ENCODE measurements around the gene COQ10A. TPM values are rescaled to one million over a fixed set of nuclear protein-coding genes. Genes with fewer than 3 reads are reported as not detected.

The COQ10A gene
- total RNA-seq, 1 donor from 2014 or later = 8.3 TPM

DNA sequence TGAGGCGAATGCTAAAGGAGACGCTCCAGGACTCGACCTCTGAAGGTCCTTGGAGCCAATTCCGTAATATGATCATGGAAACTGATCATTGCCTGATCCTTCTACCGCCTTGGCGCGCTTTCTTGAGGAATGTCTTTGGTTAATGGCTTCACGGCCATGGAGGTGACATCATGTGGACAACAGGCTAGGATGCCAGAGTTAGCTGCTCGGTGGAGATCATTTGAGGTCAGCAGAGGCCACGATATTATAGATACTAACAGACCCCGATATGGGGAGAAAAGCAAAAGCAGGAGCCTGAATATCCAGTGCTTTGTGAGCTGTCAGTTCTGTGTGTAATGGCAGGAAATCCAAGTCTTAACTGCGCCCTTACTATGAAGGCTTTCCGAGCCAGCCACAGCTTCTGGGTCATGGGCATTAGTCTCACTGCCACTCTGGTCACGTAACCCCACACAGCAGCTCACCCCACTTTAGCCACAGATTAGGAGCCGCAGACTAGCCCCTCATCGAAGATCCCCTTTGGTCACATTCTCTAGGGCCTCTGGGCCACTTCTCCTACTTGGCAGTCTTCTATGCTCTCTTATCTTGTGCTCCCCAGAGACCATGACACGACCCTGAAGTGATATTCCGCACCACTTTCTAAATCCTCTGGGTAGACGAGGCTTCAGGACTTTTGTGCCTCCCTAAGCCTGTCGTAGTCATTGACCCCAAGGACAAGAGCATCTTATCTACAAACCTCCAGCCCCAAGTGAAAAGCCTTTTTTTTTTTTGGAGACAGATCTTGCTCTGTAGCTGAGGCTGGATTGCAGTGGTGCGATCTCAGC is 34.1 kb downstream of the COQ10A start:
- intact Hi-C loops (cut with DNase I) = no loop called here
- ATAC-seq = peak; percentile 41
- DNase-seq (ENCODE audit: low spot score) = no peak

GRCh38 chr12:56304276-56304675 is 37.5 kb downstream of the COQ10A start:
- DNase-seq (ENCODE audit: low spot score) (no peak), ATAC-seq (no peak)
- intact Hi-C loops (cut with DNase I) = no loop called here

DNA sequence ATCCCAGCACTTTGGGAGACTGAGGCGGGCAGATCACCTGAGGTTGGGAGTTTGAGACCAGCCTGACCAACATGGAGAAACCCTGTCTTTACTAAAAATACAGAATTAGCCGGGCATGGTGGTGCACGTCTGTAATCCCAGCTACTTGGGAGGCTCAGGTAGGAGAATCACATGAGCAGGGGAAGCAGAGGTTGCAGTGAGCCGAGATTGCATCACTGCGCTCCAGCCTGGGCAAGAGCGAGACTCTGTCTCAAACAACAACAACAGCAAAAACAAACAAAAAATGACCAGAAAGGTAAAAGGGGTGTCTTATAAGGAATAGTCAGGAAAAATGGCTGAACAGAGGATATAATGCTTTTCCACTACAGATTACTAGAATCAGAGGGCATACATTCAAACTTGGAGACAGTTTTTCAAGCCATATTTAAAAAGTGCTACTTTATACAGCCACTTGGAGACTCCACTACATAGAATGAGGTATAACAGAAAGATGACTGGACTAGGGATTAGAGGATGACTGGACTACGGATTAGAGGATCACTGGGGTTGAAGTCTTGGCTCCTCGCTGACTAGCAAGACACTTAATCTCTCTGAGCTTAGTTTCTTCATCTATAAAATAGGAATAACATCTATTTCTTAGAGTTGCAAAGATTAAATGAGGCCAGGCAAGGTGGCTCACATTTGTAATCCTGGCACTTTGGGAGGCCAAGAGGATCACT is 38.3 kb downstream of the COQ10A start:
- intact Hi-C loops (cut with DNase I) = no loop called here
- no peak for ATAC-seq

GRCh38 chr12:56307221-56307965 is 40.7 kb downstream of the COQ10A start:
- intact Hi-C loops (cut with DNase I) = no loop called here
- DNase-seq (ENCODE audit: low spot score) = no peak
- no peak for ATAC-seq

More for the DNA sequence above, 38.3 kb downstream of the COQ10A start:
- no peak for DNase-seq (ENCODE audit: low spot score)

- intact Hi-C loops (cut with DNase I) = no loop called here
- DNase-seq (ENCODE audit: low spot score) (no peak), ATAC-seq (no peak)
Measured at GRCh38 chr12:56308714-56309113, 42.0 kb downstream of the COQ10A start.

GRCh38 chr12:56311003-56311402 is 44.3 kb downstream of the COQ10A start:
- intact Hi-C loops (cut with DNase I) = no loop called here
- no peak for ATAC-seq

GRCh38 chr12:56315249-56315621 is 48.5 kb downstream of the COQ10A start:
- no peak for ATAC-seq
- DNase-seq (ENCODE audit: low spot score) = peak; percentile 62
- intact Hi-C loops (cut with DNase I) = no loop called here

More at GRCh38 chr12:56311003-56311402, 44.3 kb downstream of the COQ10A start:
- DNase-seq (ENCODE audit: low spot score) = no peak

DNA sequence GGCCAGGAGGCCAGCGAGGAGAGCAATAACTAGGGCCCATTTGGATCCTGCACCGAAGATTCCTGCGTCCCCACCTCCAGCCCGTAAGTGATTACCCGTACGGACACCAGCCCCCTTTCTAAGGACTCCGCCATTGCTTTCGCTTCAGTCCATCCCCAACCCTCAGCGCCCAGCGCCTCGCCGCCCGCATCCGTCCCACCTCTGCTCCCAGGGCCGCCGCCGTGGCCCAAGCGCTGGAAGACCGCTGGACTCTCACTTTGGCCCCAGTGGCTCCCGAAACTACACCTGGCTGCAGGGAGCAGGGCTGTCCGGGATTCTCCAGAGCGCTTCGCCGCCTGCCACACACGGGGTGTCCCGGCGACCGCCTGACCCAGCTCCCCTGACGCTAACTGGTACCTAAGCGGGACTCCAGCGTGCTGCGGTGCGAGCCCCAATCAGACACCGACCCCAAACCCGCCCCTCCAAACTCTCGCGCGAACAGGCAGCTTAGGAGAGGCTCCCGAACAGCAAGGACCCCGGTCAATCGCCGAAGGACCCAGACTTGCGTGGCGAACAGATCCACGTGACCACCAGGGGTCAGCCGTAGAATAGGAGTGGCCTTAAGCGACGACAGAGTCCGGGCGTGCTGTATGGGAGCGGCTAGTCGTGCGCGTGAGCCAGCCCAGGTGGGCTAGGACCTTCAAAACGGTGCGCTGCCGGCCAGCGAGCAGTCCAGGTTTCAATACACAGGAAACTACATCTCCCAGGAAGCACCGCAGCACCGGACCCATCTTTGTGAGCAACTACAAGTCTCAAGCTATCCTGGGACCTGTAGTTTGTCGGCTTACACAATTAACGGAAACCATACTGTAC is 49.1 kb downstream of the COQ10A start, which contains the start of gene CNPY2:
TSS of gene CNPY2 (minus strand) at position 367 of the 852 bp plus-strand sequence. CDS start 771 bp downstream, outside the sequence.
- intact Hi-C loops (cut with DNase I) = no loop called here
- DNase-seq (ENCODE audit: low spot score) = peak; percentile 96
- peak; percentile 97 for ATAC-seq

- ATAC-seq (no peak), DNase-seq (ENCODE audit: low spot score) (no peak)
- intact Hi-C loops (cut with DNase I) = no loop called here
Measured at GRCh38 chr12:56317675-56318074, 50.9 kb downstream of the COQ10A start.

Other genes with a start within 250 kb of the COQ10A start
- 13.7 TPM for gene IKZF4, start 245.9 kb upstream of the COQ10A start, total RNA-seq
- 93.6 TPM for gene RPS26, start 225.0 kb upstream of the COQ10A start, total RNA-seq
- gene ERBB3, start 186.8 kb upstream of the COQ10A start, total RNA-seq = 159 TPM
- 79.6 TPM for gene PA2G4, start 162.4 kb upstream of the COQ10A start, total RNA-seq
- 2,818 TPM for gene RPL41, start 150.3 kb upstream of the COQ10A start, total RNA-seq
- gene ZC3H10, start 148.7 kb upstream of the COQ10A start, total RNA-seq = 9.0 TPM
- 85.9 TPM for gene ESYT1, start 138.7 kb upstream of the COQ10A start, total RNA-seq
- gene MYL6B, start 114.4 kb upstream of the COQ10A start, total RNA-seq = 40.0 TPM
- 993 TPM for gene MYL6, start 108.6 kb upstream of the COQ10A start, total RNA-seq
- 160 TPM for gene SMARCC2, start 77.5 kb upstream of the COQ10A start, total RNA-seq
- gene RNF41, start 45.0 kb upstream of the COQ10A start, total RNA-seq = 40.7 TPM
- gene NABP2, start 42.6 kb upstream of the COQ10A start, total RNA-seq = 18.5 TPM
- gene SLC39A5, start 36.9 kb upstream of the COQ10A start, total RNA-seq = 0.80 TPM
- 40.1 TPM for gene ANKRD52, start 8.6 kb upstream of the COQ10A start, total RNA-seq
- gene CS, start 33.4 kb downstream of the COQ10A start, total RNA-seq = 106 TPM
- gene CNPY2, start 49.0 kb downstream of the COQ10A start, total RNA-seq = 87.3 TPM
- gene PAN2, start 67.1 kb downstream of the COQ10A start, total RNA-seq = 101 TPM
- gene IL23A, start 71.9 kb downstream of the COQ10A start, total RNA-seq = not detected
- 195 TPM for gene STAT2, start 93.2 kb downstream of the COQ10A start, total RNA-seq
- gene APOF, start 95.9 kb downstream of the COQ10A start, total RNA-seq = not detected
- 4.4 TPM for gene TIMELESS, start 182.5 kb downstream of the COQ10A start, total RNA-seq
- not detected for gene MIP, start 187.7 kb downstream of the COQ10A start, total RNA-seq
- 2.9 TPM for gene SPRYD4, start 201.6 kb downstream of the COQ10A start, total RNA-seq
- gene GLS2, start 221.2 kb downstream of the COQ10A start, total RNA-seq = 0.98 TPM